Keratinocyte (primary cell): ENCODE results near the gene ACKR3.

Experiments used
- CTCF ChIP-seq, 3 experiments: IDR thresholded peaks in 1 of 3; conservative IDR thresholded peaks in 1 of 3; optimal IDR thresholded peaks in 1 of 3; 2 replicates in 2 of 3; 3 replicates in 1 of 3; pipeline versions ENCODE3 to v1.5.1; 2011; ENCODE audit warnings: low read length in 3 of 3, mild to moderate bottlenecking in 3 of 3, moderate library complexity in 2 of 3, control low read depth in 1 of 3, inconsistent platforms in 1 of 3; ENCODE audit not compliant: insufficient read depth in 2 of 3; ENCODE audit errors: extremely low read depth in 1 of 3
- EZH2 ChIP-seq: IDR thresholded peaks from one replicate; pipeline ENCODE4 v1.6.1; 2012; ENCODE audit warnings: inconsistent platforms, mild to moderate bottlenecking, low read length, moderate library complexity

- no peak for TF ChIP-seq CTCF (optimal IDR thresholded peaks at IDR 0.05 in 1 of 3, IDR thresholded peaks at IDR 0.05 in 1 of 3, conservative IDR thresholded peaks at IDR 0.05 in 1 of 3; ENCODE audit: extremely low read depth in 1 of 3, insufficient read depth in 2 of 3, low read length in 3 of 3)
- TF ChIP-seq EZH2: no peak
Measured at GRCh38 chr2:236617796-236618195, 48.2 kb downstream of the ACKR3 start.
